HepG2 (cell line): ENCODE results near the gene RASSF8.

ENCODE experiments used
- MIXL1 ChIP-seq: IDR thresholded peaks from 2 replicates; pipeline ENCODE4 v1.6.1; 2016
- NFIC ChIP-seq: IDR thresholded peaks from 2 replicates; pipeline ENCODE4 v1.6.1; 2012; ENCODE audit warnings: mild to moderate bottlenecking, low read length, inconsistent platforms
- POLR2A ChIP-seq, 2 experiments: IDR thresholded peaks; 2 replicates each; pipeline ENCODE4 v1.6.1; 2011; ENCODE audit warnings: low read depth in 2 of 2, low read length in 2 of 2, mild to moderate bottlenecking in 1 of 2, moderate library complexity in 1 of 2; ENCODE audit not compliant: insufficient read depth in 1 of 2
- SMC3 ChIP-seq: IDR thresholded peaks from 2 replicates; pipeline ENCODE4 v1.6.1; 2011; ENCODE audit warnings: low read length, improper control_type of control experiment
- TAF1 ChIP-seq: sonication (generic); formaldehyde crosslinking; IDR thresholded peaks from 2 replicates; pipeline ENCODE4 v1.4.0; 2020; ENCODE audit warnings: missing genetic modification reagents
- U2AF1 ChIP-seq: fragments of 200-400 bp; formaldehyde crosslinking; optimal IDR thresholded peaks from 2 replicates; pipeline ENCODE3; 2017; ENCODE audit warnings: mild to moderate bottlenecking, low read depth, low read length
- TF ChIP-seq, protein P1 (sequence below): sonication (generic); formaldehyde crosslinking; IDR thresholded peaks from 2 replicates; pipeline ENCODE4 v1.5.0; 2020; ENCODE audit warnings: mild to moderate bottlenecking, missing genetic modification reagents, moderate library complexity
- TF ChIP-seq, protein P2 (sequence below): sonication (generic); formaldehyde crosslinking; IDR thresholded peaks from 2 replicates; pipeline ENCODE4 v1.4.0; 2020; ENCODE audit warnings: missing genetic modification reagents

DNA sequence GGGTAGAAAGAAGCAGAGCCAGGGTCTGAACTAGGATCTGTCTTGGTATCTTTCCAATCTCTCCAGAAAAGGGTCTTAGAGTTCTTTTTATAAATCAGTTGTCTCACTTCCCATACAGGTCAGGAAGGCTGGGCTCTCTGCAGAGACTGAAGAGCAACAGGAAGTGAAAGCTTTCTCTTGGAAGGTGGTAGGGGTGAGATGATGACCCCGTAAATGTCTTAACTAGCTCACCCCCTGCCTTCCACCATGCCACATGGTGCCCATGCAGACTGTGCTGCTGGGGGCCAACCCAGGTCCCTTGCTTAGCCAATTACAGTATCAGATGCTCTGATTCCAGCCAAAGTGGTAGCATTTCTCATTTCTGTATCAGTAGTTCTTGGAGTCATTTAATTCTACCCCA lies 17.6 kb upstream of the RASSF8 start:
- TF ChIP-seq, protein P1, sequence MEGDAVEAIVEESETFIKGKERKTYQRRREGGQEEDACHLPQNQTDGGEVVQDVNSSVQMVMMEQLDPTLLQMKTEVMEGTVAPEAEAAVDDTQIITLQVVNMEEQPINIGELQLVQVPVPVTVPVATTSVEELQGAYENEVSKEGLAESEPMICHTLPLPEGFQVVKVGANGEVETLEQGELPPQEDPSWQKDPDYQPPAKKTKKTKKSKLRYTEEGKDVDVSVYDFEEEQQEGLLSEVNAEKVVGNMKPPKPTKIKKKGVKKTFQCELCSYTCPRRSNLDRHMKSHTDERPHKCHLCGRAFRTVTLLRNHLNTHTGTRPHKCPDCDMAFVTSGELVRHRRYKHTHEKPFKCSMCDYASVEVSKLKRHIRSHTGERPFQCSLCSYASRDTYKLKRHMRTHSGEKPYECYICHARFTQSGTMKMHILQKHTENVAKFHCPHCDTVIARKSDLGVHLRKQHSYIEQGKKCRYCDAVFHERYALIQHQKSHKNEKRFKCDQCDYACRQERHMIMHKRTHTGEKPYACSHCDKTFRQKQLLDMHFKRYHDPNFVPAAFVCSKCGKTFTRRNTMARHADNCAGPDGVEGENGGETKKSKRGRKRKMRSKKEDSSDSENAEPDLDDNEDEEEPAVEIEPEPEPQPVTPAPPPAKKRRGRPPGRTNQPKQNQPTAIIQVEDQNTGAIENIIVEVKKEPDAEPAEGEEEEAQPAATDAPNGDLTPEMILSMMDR (CRISPR knock-in tag): no peak
- TF ChIP-seq POLR2A (IDR thresholded peaks at IDR 0.05; ENCODE audit: insufficient read depth in 1 of 2, low read depth in 2 of 2, low read length in 2 of 2) (no peak), SMC3 (no peak), U2AF1 (no peak), NFIC (no peak), MIXL1 (CRISPR knock-in tag) (no peak), TAF1 (CRISPR knock-in tag) (no peak)
- TF ChIP-seq, protein P2, sequence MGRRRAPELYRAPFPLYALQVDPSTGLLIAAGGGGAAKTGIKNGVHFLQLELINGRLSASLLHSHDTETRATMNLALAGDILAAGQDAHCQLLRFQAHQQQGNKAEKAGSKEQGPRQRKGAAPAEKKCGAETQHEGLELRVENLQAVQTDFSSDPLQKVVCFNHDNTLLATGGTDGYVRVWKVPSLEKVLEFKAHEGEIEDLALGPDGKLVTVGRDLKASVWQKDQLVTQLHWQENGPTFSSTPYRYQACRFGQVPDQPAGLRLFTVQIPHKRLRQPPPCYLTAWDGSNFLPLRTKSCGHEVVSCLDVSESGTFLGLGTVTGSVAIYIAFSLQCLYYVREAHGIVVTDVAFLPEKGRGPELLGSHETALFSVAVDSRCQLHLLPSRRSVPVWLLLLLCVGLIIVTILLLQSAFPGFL (CRISPR knock-in tag): no peak
